HUES6 (cell line): ENCODE measurements around the gene MNDA.

Source experiments
- H3K27ac ChIP-seq: 2 replicates; pipeline ENCODE4 v1.7.0; 2013; ENCODE audit warnings: low read depth, mild to moderate bottlenecking, low read length, inconsistent platforms
- H3K27me3 ChIP-seq: 2 replicates; pipeline ENCODE4 v1.6.1; 2013; ENCODE audit warnings: low read length; ENCODE audit not compliant: control insufficient read depth, insufficient read depth
- H3K36me3 ChIP-seq: 2 replicates; pipeline ENCODE4 v1.6.1; 2013; ENCODE audit warnings: low read length; ENCODE audit not compliant: control insufficient read depth, insufficient read depth
- H3K4me1 ChIP-seq: 2 replicates; pipeline ENCODE4 v1.6.1; 2013; ENCODE audit warnings: low read length; ENCODE audit not compliant: control insufficient read depth, insufficient read depth
- H3K4me3 ChIP-seq: 2 replicates; pipeline ENCODE4 v1.5.1; 2013; ENCODE audit warnings: low read depth, low read length
- H3K9ac ChIP-seq: one replicate; pipeline ENCODE4 v1.6.1; 2013; ENCODE audit warnings: mild to moderate bottlenecking, low read length
- H3K9me3 ChIP-seq: 2 replicates; pipeline ENCODE4 v1.6.1; 2013; ENCODE audit warnings: low read depth, low read length; ENCODE audit not compliant: control insufficient read depth, insufficient read depth

Gene MNDA

DNA sequence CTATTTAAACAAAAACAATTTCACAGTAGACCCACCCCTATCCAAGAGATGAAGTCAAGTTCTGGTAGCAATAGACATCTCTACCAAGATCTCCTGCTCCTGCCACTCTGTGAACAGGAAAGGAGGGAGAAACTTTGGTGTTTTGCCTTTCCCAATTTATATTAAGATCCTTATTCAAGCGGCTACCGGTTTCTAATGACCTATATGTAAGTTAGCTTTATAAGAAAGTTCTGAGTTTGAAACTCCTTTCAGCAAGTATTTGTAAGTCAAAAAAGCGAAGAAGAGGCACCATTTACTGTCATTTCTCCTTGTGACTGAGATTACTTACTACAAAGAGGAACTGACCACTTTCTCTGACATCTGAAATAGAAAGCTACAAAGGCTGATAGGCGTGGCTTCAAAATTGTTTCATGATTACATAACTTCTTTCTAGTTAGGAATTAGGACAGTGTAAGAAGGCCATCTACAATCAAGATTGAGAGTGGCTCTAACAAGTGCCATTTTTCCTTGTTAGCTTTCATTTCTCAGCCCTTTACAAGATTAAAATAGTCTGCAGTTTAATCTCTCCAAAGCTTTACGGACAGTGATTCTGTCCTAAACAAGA, at the start of gene MNDA:
Gene MNDA, plus strand, starts transcription at position 448 of the 604 bp plus-strand sequence. CDS start 10,803 bp downstream, outside the sequence.
- Histone ChIP-seq H3K36me3 (no peaks in the 10 kb centered on the region), H3K9me3 (peaks cover 17% of the 10 kb centered on the region), H3K9ac (no peak within 1 kb of the TSS), H3K27me3 (no peaks in the 10 kb centered on the region), H3K27ac (no peak within 1 kb of the TSS), H3K4me3 (no peak within 1 kb of the TSS), H3K4me1 (no peaks in the 10 kb centered on the region)

DNA sequence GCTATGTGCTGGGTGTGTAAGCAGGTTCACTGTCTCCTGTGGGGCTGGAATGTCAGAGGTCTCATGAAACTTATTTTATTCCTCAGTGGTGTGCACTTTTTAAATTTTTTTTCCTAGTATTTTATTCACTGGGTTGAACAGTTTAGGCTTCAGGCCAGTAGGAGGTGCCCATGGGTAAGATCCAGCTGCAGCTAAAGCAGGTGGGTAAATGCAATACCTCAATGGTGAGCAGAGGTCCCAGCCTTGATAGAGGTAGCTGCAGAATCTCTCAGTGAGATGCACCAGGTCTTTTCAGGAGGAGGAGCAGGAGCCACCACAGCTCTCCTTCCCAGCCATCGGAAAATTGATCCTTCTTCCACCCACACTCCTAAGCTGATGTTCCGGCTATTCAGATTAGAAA, 37.5 kb upstream of the MNDA start:
- no peaks in the 10 kb centered on the region for H3K9me3 ChIP-seq
- H3K4me3 ChIP-seq = no peak overlapping the region
- no peaks in the 10 kb centered on the region for H3K27me3 ChIP-seq
- no peak overlapping the region for H3K9ac ChIP-seq
- no peak overlapping the region for H3K27ac ChIP-seq
- H3K36me3 ChIP-seq = no peaks in the 10 kb centered on the region
- H3K4me1 ChIP-seq = no peaks in the 10 kb centered on the region

DNA sequence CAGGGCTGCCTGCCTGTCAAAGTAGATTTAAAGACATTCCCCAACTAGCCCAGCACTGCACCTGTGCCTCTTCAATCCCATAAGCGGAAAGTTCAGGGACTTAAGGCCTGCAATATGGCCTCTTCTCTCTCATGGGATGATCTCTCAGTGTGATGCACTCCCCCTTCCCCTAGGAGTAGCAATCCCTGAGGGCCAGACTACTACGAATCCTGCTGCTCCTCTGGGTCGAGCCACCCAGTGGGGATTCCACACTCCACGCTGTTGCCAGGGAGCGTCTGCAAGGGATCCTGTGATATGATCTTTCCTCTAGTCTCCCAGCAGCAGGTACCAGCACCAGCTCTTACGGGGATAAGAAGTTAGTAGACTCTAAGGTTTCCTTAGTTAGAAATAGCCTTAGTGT, 36.9 kb upstream of the MNDA start:
- Histone ChIP-seq H3K4me1 (no peaks in the 10 kb centered on the region), H3K9me3 (no peaks in the 10 kb centered on the region), H3K4me3 (no peak overlapping the region), H3K27ac (no peak overlapping the region), H3K36me3 (no peaks in the 10 kb centered on the region), H3K9ac (no peak overlapping the region), H3K27me3 (no peaks in the 10 kb centered on the region)

- H3K36me3 ChIP-seq = no peaks in the 10 kb centered on the region
- no peaks in the 10 kb centered on the region for H3K27me3 ChIP-seq
- H3K4me1 ChIP-seq = no peaks in the 10 kb centered on the region
These were observed 32.6 kb upstream of the MNDA start for GRCh38 chr1:158798531-158798930.

GRCh38 chr1:158799689-158800088, 31.5 kb upstream of the MNDA start:
- no peaks in the 10 kb centered on the region for H3K4me1 ChIP-seq
- H3K9me3 ChIP-seq = no peaks in the 10 kb centered on the region
- no peak overlapping the region for H3K27ac ChIP-seq
- no peaks in the 10 kb centered on the region for H3K27me3 ChIP-seq
- H3K4me3 ChIP-seq = no peak overlapping the region
- no peaks in the 10 kb centered on the region for H3K36me3 ChIP-seq
- H3K9ac ChIP-seq = no peak overlapping the region

More at GRCh38 chr1:158798531-158798930, 32.6 kb upstream of the MNDA start:
- no peaks in the 10 kb centered on the region for H3K9me3 ChIP-seq
- H3K4me3 ChIP-seq = no peak overlapping the region
- H3K27ac ChIP-seq = no peak overlapping the region
- H3K9ac ChIP-seq = no peak overlapping the region

DNA sequence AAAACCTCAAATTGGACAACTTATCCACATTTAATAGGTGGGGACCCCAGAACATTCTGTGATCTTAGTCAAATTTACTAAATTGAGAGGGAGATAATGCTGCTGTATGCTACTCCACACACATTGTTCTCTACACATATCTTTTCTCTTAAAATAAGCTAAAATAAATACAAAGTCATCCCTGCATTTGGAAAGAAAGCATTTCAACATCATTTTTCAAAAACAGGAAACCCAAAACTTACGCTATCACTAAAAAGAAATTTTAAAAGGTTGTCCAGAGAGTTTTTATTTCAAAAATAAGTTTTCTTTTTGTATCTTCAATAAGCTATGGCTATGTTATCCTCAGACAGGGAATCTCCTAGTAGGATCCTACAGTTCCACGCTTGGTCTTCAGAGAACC, 30.6 kb upstream of the MNDA start:
- H3K4me1 ChIP-seq = no peaks in the 10 kb centered on the region

GRCh38 chr1:158801396-158801795, 29.8 kb upstream of the MNDA start:
- Histone ChIP-seq H3K4me1 (no peaks in the 10 kb centered on the region), H3K36me3 (no peaks in the 10 kb centered on the region), H3K27ac (no peak overlapping the region), H3K9me3 (no peaks in the 10 kb centered on the region), H3K27me3 (no peaks in the 10 kb centered on the region), H3K9ac (no peak overlapping the region), H3K4me3 (no peak overlapping the region)

More for the DNA sequence above, 30.6 kb upstream of the MNDA start:
- Histone ChIP-seq H3K4me3 (no peak overlapping the region), H3K27me3 (no peaks in the 10 kb centered on the region), H3K9me3 (no peaks in the 10 kb centered on the region), H3K27ac (no peak overlapping the region), H3K36me3 (no peaks in the 10 kb centered on the region), H3K9ac (no peak overlapping the region)

DNA sequence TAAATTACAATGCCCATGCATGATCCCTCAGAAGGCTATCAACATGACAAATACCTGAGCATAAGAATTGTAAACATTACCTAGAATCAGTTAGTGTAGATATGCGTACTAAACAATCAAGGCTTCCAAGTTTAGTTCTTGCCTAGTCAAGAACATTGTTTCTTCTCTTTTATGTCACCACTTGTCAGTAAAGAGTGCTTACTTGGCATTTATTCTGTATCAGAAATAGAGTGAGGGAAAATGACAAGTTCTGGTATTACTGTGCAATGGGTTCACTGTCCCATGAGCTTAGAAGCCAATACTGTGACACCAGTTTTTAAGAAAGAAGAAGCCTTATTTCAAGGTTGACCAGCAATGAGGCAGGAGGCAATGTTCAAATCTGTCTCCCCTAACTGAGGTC, 27.5 kb upstream of the MNDA start:
- H3K4me3 ChIP-seq = no peak overlapping the region
- no peaks in the 10 kb centered on the region for H3K4me1 ChIP-seq
- H3K27me3 ChIP-seq = no peaks in the 10 kb centered on the region
- H3K9ac ChIP-seq = no peak overlapping the region
- no peak overlapping the region for H3K27ac ChIP-seq
- H3K9me3 ChIP-seq = no peaks in the 10 kb centered on the region
- no peaks in the 10 kb centered on the region for H3K36me3 ChIP-seq

GRCh38 chr1:158806916-158807536, 24.1 kb upstream of the MNDA start:
- Histone ChIP-seq H3K4me3 (no peak overlapping the region), H3K9me3 (no peaks in the 10 kb centered on the region), H3K27me3 (no peaks in the 10 kb centered on the region), H3K9ac (no peak overlapping the region), H3K4me1 (no peaks in the 10 kb centered on the region), H3K36me3 (no peaks in the 10 kb centered on the region), H3K27ac (no peak overlapping the region)

GRCh38 chr1:158809256-158809655, 21.9 kb upstream of the MNDA start:
- Histone ChIP-seq H3K36me3 (no peaks in the 10 kb centered on the region), H3K9me3 (no peaks in the 10 kb centered on the region), H3K9ac (no peak overlapping the region), H3K4me1 (no peaks in the 10 kb centered on the region), H3K27me3 (no peaks in the 10 kb centered on the region), H3K4me3 (no peak overlapping the region), H3K27ac (no peak overlapping the region)

GRCh38 chr1:158809862-158810261, 21.3 kb upstream of the MNDA start:
- no peak overlapping the region for H3K9ac ChIP-seq
- H3K4me1 ChIP-seq = no peaks in the 10 kb centered on the region
- no peaks in the 10 kb centered on the region for H3K36me3 ChIP-seq
- no peaks in the 10 kb centered on the region for H3K27me3 ChIP-seq
- H3K9me3 ChIP-seq = no peaks in the 10 kb centered on the region
- no peak overlapping the region for H3K27ac ChIP-seq
- H3K4me3 ChIP-seq = no peak overlapping the region
